ENCODE results near the gene SDHB.
A peak's percentile ranks its signal among the peaks of the same experiment; 100 is the strongest.
"Not testable (repeated sequence)": the region's sequence is repeated elsewhere in the genome, so short reads cannot be mapped to it uniquely, and the experiment has no call there.

The SDHB gene

DNA sequence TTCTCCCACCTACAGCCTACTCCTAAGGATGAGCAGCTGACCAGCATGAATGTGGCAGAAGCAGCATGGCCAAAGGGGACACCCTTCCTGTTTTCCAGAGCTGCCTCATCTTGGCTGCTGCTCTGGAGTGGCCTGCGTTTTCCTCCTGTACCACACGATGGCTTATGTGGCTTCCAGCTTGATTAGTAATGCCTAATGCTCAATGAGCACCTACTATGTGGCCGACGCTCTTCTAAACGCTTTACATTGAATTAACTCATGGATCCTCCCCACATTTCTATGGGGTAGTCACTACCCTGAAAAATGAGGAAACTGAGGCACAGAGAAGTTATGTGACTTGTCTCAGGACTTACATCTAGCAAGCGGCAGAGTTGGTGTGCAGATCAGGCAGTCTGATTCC, 18.0 kb upstream of the SDHB start:
- no peak for FAIRE-seq

DNA sequence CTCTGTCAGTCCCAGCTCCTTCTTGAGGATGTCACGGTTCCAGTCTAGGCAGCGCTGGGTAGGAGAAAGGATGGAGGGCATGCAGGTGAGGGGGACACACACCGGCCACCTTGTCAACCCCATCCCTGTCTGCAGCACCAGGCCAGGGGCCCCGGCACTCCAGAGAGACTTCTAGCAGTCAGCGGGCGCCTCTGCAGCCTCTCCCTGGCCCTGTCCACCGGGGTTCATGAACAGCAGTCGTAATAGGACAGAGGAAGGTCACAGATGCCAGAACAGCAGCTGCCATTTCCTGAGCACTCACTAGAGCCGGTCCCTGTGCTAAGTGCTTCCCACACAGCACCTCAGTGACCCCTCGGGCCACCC, 16.3 kb upstream of the SDHB start:
- no peak for FAIRE-seq

DNA sequence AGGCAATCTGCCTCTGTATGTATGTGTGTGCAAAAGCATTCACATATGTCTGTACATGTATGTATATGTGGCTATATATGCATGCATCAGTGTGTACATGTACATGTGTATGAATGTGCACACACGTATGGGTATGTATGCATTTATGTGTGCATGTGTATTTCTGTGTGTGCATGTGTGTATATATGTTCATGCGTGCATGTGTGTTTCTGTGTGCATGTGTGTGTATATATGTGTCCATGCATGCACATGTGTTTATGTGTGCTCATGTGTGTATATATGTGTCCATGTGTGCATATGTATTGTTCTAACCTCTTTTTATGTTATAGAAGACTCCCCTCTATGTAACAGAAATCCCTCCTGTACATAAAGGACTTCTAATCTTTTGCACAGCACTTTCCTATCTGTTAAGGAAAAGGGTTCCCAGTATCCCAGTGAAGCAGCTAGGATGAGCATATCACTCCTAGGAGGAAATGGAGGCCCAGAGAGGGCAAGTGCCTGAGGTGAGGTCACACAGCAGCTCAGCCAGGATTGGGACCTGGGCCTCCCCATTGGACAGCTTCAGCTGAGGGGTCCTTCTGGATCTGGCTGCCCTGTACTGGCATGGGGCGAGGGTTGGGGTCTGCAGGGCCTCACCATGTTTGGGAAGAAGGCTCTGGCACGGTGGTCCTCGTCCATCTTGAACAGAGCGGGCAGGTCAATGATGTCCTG, 15.8 kb upstream of the SDHB start:
- no peak for FAIRE-seq

- FAIRE-seq: no peak
Measured at GRCh38 chr1:17068789-17069188, 15.0 kb upstream of the SDHB start.

DNA sequence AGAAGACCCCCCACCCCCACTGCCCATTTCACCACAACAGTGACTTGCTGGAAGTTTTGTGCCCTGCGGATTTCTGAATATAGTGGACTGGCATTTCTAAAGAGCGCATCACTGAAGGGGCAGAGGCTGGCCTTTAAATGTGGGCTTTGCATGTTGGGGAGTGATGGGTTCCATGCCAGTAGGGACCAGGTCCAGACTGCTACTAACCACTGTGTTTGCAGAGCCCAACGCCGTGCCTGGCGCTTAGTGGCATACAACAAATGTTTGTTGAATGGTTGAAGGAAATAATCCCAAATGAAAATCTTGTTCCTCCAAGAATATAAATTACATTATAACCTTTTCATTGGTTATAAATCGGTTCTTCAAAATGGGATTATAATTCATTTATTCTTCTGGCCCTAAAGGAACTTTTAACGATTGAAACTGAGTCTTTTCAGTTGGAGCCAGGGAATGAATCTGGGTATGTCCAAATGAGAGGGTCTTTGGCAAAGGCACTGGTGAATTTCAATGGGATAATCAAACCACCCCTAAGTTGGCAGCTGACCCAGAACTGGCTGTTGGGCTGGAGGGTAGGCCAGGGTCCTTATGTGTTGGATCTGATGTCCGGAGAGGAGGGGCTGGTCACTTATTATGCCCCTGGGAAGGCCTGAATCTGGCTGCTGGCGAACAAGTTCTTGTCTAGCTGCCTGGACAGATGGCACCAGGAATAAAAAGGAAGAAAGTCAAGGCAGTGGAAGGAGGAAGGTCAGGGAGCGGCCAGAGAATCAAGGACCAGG, 13.8 kb upstream of the SDHB start:
- FAIRE-seq: no peak

DNA sequence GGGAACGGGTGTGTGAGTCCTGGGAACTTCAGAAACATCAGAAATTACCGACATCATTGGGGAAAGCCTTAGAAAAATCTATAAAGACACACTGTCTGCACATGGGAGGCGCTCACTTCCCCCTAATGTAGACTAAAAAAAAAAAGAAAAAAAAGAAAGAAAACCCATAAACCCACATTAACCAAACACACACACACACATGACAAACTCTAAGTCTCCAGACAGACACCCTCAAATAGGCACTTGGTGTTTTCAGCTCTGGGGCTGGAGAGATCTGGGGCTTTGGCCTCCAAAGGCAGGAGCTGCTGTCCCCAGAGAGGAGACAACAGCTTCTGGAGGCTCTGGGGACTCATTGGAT, 13.2 kb upstream of the SDHB start:
- no peak for FAIRE-seq

- FAIRE-seq: no peak
Measured at GRCh38 chr1:17066361-17067068, 12.7 kb upstream of the SDHB start.

- no peak for FAIRE-seq
Measured at GRCh38 chr1:17065666-17066065, 11.8 kb upstream of the SDHB start.

DNA sequence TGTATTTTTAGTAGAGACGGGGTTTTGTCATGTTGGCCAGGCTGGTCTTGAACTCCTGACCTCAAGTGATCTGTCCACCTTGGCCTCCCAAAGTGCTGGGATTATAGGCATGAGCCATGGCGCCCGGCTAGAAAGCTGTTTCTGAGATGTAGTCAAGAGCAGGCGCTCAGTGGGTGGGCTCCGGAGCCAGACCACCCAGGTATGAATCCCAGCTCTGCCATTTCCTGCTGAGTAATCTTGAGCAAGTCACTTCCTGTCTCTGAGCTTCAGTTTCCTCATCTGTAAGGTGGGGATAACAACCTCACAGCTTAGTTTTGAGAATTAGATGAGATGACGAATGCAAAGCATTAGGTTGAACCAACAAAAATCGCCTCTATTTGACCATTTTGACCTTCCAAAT, 8.9 kb upstream of the SDHB start:
- not testable (repeated sequence) for FAIRE-seq

DNA sequence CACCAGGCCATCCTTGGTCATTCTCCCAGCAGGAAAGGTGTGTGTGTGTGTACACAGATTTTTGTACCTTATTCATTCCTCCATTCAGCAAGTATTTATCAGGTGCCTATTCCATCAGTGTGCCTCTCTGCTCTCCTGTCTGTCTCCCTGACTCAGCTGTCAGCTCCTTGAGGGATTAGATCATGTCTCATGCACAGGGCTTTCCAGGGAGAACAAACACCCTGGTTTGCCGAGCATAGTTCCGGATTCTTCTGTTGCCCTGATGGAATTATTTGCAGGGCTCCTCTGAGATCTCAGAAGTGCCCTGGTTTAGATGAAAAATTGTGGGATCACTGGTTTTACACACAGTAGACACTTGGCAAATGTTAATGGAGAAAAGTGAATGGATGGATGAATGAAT, 8.1 kb upstream of the SDHB start:
- no peak for FAIRE-seq

- no peak for FAIRE-seq
Measured at GRCh38 chr1:17061486-17061885, 7.7 kb upstream of the SDHB start.

DNA sequence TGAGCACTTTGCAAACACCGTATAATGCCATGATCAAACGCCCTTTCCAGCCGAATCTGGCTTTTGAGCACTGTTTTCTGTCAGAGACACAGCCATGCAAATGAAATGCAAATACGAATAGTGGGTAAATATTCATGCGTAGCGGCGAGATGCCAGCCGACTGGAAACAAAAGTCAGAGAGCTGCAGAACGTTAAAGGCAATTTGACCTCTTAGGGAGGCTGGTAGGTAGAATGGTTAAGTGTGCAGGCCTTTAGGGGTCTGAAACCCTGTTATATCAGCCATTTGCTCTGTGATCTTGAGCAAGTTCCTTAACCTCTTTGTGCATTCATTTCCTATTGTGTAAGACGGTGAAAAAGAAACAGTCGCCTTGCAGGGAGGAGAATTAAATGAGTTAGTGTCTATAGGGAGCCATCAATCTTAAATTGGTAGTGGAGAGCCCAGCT, 6.5 kb upstream of the SDHB start:
- FAIRE-seq: no peak

DNA sequence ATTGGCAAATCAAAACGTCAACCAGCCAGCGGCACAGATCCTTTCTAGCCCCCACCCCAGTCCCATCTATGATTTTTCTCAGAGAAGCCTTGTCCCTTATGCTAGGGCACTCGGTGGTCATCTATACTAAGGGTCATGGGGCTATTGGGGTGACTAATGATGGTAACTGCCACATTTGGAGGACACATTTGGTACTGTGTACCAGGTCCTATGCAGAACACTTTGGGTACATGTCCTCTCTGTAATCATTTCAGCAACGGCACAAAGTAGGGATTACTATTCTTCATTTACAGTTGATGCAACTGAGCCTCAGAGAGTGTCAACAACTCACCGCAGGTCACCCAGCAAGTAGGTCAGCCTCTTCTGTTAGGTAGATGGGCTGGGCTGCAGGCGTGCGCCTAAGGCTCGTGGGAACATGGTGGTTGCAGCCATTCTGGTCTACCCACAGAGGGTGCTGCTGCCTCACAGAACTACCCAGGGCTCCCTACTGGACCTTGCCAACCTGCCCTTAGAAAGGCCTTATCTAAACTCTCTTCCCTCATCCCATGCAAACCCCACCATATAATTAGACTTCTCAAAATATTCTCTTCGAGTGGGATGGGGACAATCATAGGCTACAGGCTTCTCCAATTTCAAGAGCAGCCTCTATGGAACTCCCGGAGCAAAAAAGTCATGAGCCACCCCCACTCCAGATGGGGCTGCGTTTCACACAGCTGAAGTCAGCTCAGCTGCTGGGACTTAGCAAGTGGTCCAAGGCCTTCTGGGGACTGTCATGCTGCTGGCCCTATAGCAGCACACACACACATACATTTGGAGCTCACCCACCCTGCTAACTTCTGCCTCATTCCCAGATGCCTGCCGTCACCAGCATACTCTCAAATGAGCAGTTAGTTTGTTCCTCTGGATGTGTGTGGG, 5.8 kb upstream of the SDHB start:
- FAIRE-seq: no peak

DNA sequence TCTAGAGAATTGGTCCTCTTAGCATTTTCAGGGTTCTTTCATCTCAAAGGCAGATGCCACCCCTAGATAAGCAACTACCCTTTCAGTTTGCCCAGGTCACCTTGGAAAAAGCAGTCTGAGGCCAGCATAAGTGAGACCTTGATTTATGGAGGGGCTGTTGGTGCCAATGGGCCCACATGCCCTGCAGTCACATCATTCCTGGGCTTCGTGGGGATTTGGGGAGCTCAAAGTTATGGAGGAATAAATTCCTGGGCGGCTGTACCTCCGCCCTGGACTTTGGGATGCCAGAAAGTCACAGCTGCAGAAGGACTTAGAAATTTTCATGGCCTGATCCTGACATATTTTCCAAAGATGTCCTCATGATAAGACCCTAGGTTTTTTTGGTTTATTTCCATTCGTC, 2.7 kb upstream of the SDHB start:
- no peak for FAIRE-seq

DNA sequence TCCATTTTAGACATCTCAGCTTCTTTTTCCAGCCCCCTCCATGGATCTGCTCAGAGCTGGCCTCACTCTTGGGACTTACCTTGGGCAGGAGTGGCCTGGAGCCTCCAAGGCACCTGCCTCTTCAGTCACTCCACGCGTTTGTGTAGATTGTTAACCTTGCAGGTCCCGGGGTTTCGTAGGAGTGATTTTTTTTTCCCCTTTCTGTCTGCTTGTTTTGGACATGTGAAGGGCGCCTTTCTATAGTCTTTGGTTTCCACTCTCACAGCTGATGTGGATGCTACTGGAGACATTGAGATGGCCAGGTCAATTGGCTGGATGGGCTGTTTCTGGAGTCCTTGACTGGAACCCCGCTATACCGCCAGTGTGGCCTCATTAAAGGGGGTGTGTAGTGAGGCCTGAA, 2.0 kb upstream of the SDHB start:
- no peak for FAIRE-seq

DNA sequence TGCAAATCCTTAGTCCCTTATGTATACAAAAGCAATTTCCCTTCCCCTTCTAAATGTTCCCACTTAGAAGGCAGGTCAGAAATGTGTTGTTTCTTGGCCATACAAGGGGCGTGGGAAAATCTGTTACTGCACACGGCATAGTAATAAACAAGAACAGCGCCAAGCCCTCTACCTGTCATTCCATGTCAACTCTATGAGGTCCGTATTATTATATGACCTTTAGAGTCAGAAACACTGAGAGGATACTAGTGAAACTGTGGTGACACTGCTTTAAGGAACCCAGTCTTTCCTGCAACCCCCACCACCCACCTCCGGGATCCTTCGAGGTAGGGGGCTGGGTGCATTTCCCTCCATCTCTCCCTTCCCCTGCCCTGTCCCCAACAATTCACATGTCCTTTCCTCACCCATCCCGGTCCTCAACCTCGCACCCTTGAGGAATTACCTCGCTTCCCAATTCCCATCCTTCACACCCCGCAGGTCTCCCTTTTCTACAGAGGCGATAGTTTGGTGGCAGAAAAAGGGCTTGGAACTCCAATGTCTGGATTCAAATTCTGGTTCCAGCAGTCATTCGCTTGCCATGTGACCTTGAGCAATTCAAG, 647 bp downstream of the SDHB start:
- FAIRE-seq: no peak

GRCh38 chr1:17052641-17053040, 1.2 kb downstream of the SDHB start:
- FAIRE-seq: no peak

- no peak for FAIRE-seq
Measured at GRCh38 chr1:17052038-17052437, 1.8 kb downstream of the SDHB start.

DNA sequence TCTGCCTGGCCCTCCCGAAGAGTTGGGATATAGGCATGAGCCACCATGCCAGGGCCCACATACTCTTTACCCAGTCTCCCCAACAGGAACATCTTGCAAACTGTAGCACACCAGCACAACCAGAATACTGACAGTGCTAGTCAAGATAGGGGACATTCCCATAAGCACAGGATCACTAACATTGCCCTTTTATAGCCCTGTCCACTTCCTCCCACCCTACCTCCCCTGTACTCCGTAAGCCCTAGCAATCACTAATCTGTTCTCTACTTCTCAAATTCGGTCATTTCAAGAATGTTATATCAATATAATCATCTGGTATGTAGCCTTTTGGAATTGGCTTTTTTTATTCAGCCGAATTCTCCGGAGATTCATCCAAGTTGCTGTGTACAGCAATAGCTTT, 5.9 kb downstream of the SDHB start:
- FAIRE-seq: no peak

GRCh38 chr1:17046334-17046657, 7.5 kb downstream of the SDHB start:
- FAIRE-seq: no peak

DNA sequence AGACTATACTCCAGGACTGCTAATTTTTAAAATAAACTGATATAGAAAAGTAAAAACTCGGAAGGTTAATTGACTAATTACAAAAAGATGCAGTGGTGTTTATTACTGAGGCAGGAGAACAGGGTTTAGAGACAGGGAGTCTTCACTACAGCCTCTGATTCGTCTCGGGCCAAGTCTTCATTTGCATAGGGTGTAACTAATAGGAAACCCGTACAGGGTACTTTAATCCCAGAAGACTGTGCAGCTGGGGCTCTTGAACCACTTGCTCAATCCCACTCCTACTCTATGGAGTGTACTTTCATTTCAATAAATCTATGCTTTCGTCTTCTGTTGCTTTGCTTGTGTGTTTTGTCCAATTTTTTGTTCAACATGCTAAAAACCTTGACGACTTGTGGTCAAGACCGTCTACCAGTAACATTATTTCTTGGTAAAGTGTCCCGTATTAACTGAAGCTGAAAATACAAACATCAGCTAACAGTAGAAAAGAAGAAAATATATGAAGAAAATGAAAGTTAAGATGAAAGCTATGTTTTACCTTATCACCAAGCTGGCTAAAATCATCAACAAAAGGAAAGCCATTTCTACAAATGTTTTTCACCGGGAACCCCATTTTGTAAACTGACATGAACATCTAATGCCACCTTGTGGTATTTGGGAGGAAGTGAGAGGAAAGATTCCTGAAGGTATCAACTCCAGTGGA, 8.0 kb downstream of the SDHB start:
- peak; percentile 98 for FAIRE-seq

DNA sequence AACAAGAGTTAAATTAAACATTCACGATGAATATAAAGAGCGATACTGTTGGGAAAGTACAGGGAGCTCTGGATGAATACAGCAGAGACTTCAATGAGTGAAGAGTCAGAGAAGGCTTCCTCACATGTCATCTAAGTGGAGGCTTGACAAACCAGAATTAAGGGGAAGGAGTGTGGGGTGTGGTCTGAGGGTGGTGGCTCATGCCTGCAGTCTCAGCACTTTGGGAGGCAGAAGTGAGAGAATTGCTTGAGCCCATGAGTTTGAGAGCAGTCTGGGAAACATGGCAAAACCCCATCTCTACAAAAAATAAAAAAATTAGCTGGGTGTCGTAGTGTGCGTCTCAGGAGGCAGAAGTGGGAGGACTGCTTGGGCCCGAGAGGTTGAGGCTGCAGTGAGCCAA, 8.7 kb downstream of the SDHB start:
- no peak for FAIRE-seq
